Amniotic stem cell (primary cell): Measurements from ENCODE around the gene C10orf105.

Experiments
- DNase-seq: peaks from one replicate; lab custom pipeline; 2025; lab: John Stamatoyannopoulos, UW

C10orf105 gene

GRCh38 chr10:71716426-71716825, 3.2 kb downstream of the C10orf105 start:
- no peak for DNase-seq

- DNase-seq = no peak
Observed at GRCh38 chr10:71715860-71716259, 3.7 kb downstream of the C10orf105 start.

- no peak for DNase-seq
Observed at GRCh38 chr10:71715026-71715425, 4.6 kb downstream of the C10orf105 start.

- DNase-seq = no peak
Observed at GRCh38 chr10:71714592-71714991, 5.0 kb downstream of the C10orf105 start.

GRCh38 chr10:71714031-71714410, 5.6 kb downstream of the C10orf105 start:
- no peak for DNase-seq

DNA sequence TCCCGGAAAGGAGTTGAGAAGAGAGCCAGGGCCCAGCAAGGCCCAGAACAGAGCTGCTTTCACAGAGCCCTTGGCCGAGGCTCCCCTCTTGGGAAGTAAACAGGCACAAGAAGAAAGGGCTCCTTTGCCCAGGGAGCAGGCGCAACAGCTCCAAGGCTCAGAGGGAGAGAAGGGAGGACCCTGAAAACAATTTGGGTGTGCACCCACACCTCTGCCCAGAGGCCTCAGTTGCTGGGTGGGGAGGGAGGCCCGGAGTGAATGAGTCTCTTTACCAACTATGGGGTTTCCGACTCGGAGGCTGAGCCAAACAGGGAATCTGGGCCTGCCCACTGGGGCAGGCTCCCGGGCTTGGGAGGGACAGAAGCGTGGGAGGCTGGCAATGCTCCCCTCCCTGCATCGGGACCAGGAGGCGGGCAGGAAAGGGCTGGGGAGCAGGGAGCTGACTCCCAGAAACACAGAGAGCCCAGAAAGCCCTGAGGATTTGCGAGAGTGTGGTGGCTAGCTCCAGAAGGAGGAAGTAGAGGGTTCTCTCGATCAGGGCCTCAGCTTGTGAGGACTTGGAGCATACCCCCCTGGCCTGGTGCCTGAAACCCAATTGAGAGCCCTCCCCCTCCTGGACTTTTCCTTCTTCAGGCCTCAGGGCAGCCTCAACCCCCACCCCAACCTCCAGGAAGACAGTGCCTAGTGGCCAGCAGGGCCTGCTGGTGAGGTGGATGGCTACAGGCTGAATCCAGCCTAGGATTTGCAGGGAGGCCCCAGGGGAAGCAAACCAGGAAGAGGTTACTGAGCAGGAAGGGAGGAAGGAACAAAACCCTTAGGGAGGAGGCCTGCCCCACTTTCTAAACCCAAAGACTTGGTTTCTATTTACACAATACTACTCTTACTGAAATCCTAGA, 6.2 kb downstream of the C10orf105 start:
- DNase-seq = peak; percentile 44

GRCh38 chr10:71712572-71713134, 6.9 kb downstream of the C10orf105 start:
- DNase-seq = no peak

DNA sequence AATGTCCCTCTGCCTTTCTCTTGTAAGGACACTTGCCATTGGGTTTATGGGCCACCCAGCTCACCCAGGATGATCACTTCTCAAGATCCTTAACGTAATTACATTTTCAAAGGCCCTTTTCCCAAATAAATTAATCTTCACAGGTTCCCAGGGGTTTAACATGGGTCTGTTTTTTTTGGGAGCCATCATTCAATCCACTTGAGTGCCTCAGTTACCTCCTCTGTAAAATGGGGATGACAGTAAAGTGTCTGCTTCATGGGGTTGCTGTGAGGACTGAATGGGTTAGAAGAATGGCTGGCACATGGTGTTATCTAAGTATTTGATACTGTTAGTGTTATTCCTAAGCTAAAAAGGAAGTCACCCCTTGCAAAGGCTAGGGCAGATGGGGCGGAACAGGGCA, 7.4 kb downstream of the C10orf105 start:
- DNase-seq = no peak

- no peak for DNase-seq
Observed at GRCh38 chr10:71711052-71711623, 8.4 kb downstream of the C10orf105 start.

DNA sequence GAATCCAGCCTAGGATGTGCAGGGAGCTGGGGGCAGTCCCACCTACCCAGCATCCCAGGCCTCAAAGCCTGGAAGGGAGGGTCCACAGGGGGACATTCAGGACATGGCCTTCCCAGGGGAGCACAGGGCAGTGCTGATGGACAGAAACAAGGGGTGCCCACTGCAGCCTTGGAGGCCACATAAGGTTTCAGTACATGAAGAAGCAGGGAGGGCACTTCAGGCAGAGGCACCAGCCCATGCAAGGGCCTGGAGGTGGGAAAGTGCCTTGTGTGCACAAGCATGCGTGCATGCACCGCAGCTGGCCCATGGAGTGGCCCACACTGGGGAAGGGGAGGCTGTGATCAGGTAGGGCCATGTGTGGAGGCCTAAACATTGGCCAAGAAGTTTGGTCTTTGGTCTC, 9.1 kb downstream of the C10orf105 start:
- DNase-seq = no peak

DNA sequence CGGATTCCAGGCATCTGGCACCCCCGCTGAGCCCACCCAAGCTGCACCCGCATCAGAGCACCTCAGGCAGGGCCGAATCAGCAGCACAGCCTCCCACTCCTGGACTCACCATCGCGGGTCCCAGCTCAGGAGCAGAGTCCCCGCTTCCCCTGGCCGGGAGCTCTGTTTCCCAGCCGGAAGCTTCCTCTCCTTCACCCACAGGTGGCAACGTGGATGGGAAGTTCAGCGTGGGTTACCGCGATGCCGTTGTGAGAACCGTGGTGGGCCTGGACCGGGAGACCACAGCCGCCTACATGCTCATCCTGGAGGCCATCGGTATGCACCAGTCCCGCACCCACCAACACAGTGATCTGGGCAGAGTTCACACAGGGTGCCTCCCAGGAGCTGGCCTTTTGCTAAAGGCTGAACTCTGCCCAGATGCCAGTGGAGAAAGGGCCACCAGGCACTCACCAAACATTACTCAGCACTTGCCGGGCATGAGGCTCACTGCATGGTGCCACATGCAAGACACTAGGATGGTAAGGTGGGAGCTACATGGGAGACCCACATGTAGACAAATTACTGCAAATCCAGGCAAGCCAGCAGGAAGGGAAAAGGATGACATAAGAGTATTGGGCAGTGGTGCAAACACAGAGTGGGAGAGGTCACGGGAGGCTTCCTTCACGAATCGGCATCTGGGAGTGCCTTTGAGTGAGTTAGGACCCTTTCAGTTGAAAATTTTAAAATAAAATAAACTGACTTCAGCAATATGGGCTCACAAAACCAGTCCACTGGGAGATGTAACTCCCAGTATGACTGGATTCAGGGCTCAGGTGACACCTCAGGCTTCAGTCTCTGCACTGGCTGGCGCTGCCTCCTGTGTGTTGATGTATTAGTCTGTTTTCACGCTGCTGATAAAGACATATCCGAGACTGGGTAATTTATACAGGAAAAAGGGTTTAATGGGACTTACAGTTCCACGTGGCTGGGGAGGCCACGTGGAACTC, 10.4 kb downstream of the C10orf105 start:
- DNase-seq = no peak

GRCh38 chr10:71708301-71708703, 11.3 kb downstream of the C10orf105 start:
- no peak for DNase-seq

DNA sequence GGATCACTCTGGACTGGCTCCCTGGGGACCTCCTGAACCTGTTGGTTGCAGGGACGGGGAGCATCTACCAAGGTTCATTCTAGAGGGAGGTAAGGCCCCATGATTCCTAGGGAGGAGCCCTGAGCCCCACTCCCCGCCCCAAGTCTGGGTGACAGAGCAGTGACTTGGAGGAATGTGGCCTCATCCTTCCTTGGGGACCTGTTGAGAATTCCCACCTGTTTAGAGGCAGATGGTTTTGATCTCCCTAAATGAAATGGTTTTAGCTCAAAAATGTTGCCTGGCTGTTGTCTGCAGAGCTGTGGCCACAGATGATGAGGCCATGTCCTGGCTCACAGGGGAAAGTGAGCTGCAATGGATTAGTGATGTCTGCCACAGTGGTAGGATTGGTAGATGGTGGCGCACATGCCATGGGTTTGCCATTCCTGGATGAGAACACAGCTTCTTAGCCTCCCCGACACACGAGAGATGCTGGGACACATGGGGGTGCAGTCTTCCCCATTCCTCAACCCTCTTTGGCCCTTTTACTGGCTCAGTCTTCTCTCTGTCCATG, 12.3 kb downstream of the C10orf105 start:
- no peak for DNase-seq

DNA sequence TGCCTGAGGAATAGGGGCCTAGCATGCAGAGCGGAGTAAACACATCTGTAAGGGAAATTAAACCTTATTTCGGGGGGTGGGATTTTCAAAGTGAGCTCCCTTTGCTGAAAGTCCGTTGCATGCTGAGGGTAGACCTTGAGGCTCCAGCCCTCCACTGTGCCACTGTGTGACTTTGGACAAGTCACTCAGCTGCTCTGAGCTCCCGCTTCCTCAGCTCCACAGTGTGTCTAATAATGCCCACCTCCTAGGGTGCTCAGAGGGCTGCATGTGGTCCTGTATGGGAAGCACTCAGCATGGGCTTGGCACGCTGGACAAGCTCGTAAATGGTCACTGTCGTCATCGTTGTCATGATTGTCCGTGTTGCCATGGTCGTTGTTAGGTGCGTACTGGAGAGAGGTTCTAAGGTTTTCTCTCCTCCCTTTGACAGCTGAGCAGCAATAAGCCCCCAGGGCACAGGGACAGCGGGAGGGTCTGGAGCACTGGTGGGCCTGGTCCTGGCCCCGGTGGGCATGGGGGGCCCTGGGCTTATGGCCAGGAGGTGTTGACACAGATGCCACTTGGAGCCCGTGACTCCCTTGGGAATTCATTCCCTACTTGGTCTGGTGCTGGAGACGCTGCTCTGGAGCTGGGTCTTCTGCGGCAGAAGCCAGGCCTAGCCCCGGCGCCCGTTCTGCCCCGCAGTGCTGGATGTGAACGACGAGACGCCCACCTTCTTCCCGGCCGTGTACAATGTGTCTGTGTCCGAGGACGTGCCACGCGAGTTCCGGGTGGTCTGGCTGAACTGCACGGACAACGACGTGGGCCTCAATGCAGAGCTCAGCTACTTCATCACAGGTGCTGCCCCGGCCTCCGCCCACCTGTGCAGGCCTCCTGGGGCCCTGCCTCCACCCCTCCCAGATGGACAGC, 13.1 kb downstream of the C10orf105 start:
- no peak for DNase-seq

DNA sequence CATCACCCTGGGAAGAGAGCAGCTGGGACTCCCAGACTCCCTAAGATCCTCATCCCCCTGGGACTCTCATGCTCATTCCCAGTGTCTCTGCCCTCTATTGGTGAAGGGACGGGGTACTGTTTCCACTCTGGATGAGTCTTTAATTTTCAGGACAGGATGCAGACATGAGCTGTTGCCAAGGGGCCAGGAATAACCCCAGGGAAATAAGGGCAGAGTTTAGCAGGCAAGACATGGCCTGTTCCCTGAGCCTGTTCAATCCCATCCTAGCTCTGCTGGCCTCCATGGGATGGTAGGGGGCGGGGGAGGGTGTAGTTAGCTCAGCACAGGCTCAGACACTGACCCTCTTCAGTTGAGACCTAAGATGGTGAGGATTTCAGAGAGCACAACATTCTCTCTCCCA, 14.0 kb downstream of the C10orf105 start:
- no peak for DNase-seq

DNA sequence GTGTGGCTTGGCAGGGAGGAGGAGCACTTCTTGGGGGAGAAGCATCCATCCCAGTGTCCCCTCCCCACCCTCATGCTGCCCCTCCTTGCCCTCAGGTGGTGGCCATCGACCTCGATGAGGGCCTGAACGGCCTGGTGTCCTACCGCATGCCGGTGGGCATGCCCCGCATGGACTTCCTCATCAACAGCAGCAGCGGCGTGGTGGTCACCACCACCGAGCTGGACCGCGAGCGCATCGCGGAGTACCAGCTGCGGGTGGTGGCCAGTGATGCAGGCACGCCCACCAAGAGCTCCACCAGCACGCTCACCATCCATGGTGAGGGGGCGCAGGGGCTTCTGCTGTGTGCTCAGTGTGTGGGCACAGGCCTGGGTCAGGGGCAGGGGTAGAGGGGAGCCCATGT, 14.8 kb downstream of the C10orf105 start:
- DNase-seq = no peak

DNA sequence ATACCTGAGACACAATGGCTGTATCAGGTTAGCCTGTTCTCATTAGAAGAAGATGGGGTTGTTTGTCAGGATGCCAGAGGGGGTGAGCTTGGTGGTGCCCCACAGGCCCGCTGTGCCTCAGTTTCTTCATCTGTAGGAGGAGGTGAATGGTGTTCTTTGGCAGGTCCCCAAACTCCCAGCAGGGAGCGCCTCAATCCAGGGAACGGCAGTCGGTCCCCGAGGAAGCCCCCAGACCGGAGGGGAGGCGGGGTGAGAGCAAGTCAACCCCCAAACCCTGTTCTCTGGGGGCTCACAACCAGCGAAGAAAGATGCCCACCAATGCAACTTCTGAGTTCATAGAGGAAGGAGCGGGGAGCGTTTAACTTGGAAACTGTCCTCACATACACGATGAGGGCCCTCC, 16.0 kb downstream of the C10orf105 start:
- no peak for DNase-seq

- no peak for DNase-seq
Observed at GRCh38 chr10:71701496-71702132, 18.0 kb downstream of the C10orf105 start.

DNA sequence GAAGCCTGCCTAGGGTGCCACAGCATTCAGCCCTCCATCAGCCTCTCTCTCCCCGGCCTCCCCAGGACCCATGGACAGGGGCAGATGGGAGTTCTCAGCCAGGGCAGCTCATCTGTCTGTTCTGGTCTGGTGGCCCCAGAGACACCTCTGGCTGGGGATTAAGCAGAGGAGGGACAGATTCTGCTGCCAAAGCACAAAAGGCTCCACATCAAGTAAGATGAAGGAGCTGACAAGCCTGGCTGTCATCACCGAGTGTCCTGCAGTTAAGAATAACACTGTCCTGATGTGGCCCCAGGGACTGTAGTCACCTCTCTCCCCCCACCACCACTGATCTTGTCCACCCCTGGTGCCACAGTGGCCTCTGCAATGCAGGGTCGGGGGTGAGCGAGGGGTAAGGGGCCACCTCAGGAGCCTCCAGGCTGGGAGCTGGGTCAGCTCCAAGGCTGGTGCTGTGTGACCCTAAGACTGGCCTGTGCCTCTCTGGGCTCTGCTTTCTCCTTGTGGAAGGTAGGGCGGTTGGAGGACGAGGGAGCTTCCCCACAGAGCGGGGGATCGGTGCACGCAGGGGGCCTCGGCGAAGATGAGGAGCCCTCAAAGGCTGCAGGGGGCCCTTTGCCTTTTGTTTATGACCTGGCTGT, 18.7 kb downstream of the C10orf105 start:
- DNase-seq = no peak

GRCh38 chr10:71698737-71699136, 20.8 kb downstream of the C10orf105 start:
- DNase-seq = no peak
